Mesenchymal stem cell (in vitro differentiated cells and primary cell): ENCODE measurements around the gene GBP3.
A peak's percentile ranks its signal among the peaks of the same experiment; 100 is the strongest.

Experiments
- DNase-seq: peaks from one replicate; pipeline ENCODE4 v3.0.0-alpha.2; 2013
- H2AFZ ChIP-seq: one replicate; pipeline ENCODE4 v1.6.1; 2013; ENCODE audit warnings: low read depth, mild to moderate bottlenecking, control low read depth, inconsistent platforms, low read length, moderate library complexity
- H2AK5ac ChIP-seq: 2 replicates; pipeline ENCODE4 v1.6.1; 2013; ENCODE audit warnings: low read length, moderate library complexity, mild to moderate bottlenecking, inconsistent platforms; ENCODE audit not compliant: severe bottlenecking
- H2BK120ac ChIP-seq: one replicate; pipeline ENCODE4 v1.6.1; 2013; ENCODE audit warnings: low read depth, mild to moderate bottlenecking, inconsistent platforms, low read length, moderate library complexity
- H2BK12ac ChIP-seq, 2 experiments: one replicate each; pipeline ENCODE4 v1.6.1; 2013; ENCODE audit warnings: inconsistent platforms in 2 of 2, low read length in 2 of 2, mild to moderate bottlenecking in 2 of 2, moderate library complexity in 2 of 2, control low read depth in 1 of 2
- H2BK15ac ChIP-seq: one replicate; pipeline ENCODE4 v1.6.1; 2013; ENCODE audit warnings: mild to moderate bottlenecking, low read depth, inconsistent platforms; ENCODE audit not compliant: poor library complexity, severe bottlenecking
- H2BK5ac ChIP-seq: 2 replicates; pipeline ENCODE4 v1.6.1; 2013; ENCODE audit warnings: low read depth, mild to moderate bottlenecking, low read length, control low read depth, inconsistent platforms; ENCODE audit not compliant: poor library complexity, severe bottlenecking
- H3K14ac ChIP-seq, 2 experiments: one replicate each; pipeline ENCODE4 v1.6.1; 2013; ENCODE audit warnings: inconsistent platforms in 2 of 2, low read length in 2 of 2, control low read depth in 1 of 2, mild to moderate bottlenecking in 1 of 2, moderate library complexity in 1 of 2
- H3K18ac ChIP-seq, 2 experiments: one replicate each; pipeline ENCODE4 v1.6.1; 2013; ENCODE audit warnings: inconsistent platforms in 2 of 2, low read length in 2 of 2, control low read depth in 1 of 2, low read depth in 1 of 2, mild to moderate bottlenecking in 1 of 2
- H3K23ac ChIP-seq, 2 experiments: one replicate each; pipeline ENCODE4 v1.6.1; 2013; ENCODE audit warnings: inconsistent platforms in 2 of 2, low read length in 2 of 2, mild to moderate bottlenecking in 2 of 2, moderate library complexity in 2 of 2, control low read depth in 1 of 2
- H3K27ac ChIP-seq: 2 replicates; pipeline ENCODE4 v1.5.1; 2013; ENCODE audit warnings: mild to moderate bottlenecking, moderate library complexity, low read length, control low read depth, inconsistent platforms; ENCODE audit not compliant: poor library complexity, severe bottlenecking
- H3K27me3 ChIP-seq, 2 experiments: 2 replicates each; pipeline versions ENCODE4 v1.6.1 to v1.7.0; 2013; ENCODE audit warnings: low read length in 2 of 2, mild to moderate bottlenecking in 2 of 2, moderate library complexity in 2 of 2, control low read depth in 1 of 2, inconsistent platforms in 1 of 2; ENCODE audit not compliant: control insufficient read depth in 1 of 2, insufficient read depth in 1 of 2
- H3K36me3 ChIP-seq, 2 experiments: 2 replicates each; pipeline versions ENCODE4 v1.6.1 to v1.7.0; 2013; ENCODE audit warnings: low read length in 2 of 2, control low read depth in 1 of 2, inconsistent platforms in 1 of 2, low read depth in 1 of 2, mild to moderate bottlenecking in 1 of 2; ENCODE audit not compliant: insufficient read depth in 2 of 2, control insufficient read depth in 1 of 2
- H3K4ac ChIP-seq, 2 experiments: one replicate each; pipeline ENCODE4 v1.6.1; 2013; ENCODE audit warnings: inconsistent platforms in 2 of 2, low read length in 2 of 2, mild to moderate bottlenecking in 2 of 2, moderate library complexity in 2 of 2, control low read depth in 1 of 2, low read depth in 1 of 2
- H3K4me1 ChIP-seq: 2 replicates; pipeline ENCODE4 v1.6.1; 2013; ENCODE audit warnings: low read depth, low read length, control low read depth; ENCODE audit not compliant: control insufficient read depth, insufficient read depth
- H3K4me2 ChIP-seq: 2 replicates; pipeline ENCODE4 v1.6.1; 2013; ENCODE audit warnings: low read length, mild to moderate bottlenecking, inconsistent platforms; ENCODE audit not compliant: poor library complexity, severe bottlenecking
- H3K4me3 ChIP-seq, 2 experiments: 2 replicates each; pipeline versions ENCODE4 v1.5.1 to v1.7.0; 2013; ENCODE audit warnings: low read length in 2 of 2, mild to moderate bottlenecking in 2 of 2, control low read depth in 1 of 2, low read depth in 1 of 2; ENCODE audit not compliant: insufficient read depth in 1 of 2
- H3K79me1 ChIP-seq: replicated peaks from 2 replicates; pipeline ENCODE4 v1.6.1; 2013; ENCODE audit warnings: mild to moderate bottlenecking, control low read depth, low read length, inconsistent platforms; ENCODE audit not compliant: poor library complexity, severe bottlenecking
- H3K9ac ChIP-seq: 2 replicates; pipeline ENCODE4 v1.7.0; 2013; ENCODE audit warnings: mild to moderate bottlenecking, low read length, moderate library complexity
- H3K9me3 ChIP-seq: 2 replicates; pipeline ENCODE4 v1.7.0; 2013; ENCODE audit warnings: mild to moderate bottlenecking, low read length; ENCODE audit not compliant: control insufficient read depth
- H4K8ac ChIP-seq: one replicate; pipeline ENCODE4 v1.6.1; 2013; ENCODE audit warnings: inconsistent platforms, mild to moderate bottlenecking, low read length, moderate library complexity
- H4K91ac ChIP-seq: one replicate; pipeline ENCODE4 v1.6.1; 2013; ENCODE audit warnings: mild to moderate bottlenecking, low read length, inconsistent platforms
- WGBS: methylation state at CpG from one replicate; pipeline ENCODE4 v1.1.7; 2013; ENCODE audit warnings: mixed read lengths; 5-methylcytosine and 5-hydroxymethylcytosine counted together

Gene GBP3

DNA sequence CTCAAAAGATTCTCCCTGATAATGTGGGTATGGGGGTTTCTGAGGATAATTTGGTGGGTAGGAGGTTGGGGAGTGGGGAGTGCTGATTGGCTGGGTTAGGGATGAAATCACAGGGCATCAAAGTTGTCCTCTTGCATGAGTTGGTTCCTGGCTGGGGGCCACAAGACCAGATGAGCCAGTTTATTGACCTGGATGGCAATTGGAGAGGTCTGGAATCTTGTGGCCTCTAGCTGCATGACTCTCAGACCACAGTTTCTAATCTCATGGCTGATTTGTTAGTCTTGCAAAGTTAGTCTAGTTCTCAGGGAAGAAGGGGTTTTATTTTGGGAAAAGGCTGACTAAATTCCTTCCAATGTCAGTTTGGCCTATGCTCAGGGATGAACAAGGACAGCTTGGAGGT, 45.6 kb upstream of the GBP3 start:
- H3K9me3 ChIP-seq = no peaks in the 10 kb centered on the region
- DNase-seq = peak; percentile 26
- no peak overlapping the region for H3K4ac ChIP-seq
- H2BK15ac ChIP-seq = no peak overlapping the region
- no peak overlapping the region for H2BK5ac ChIP-seq
- no peak overlapping the region for H3K27ac ChIP-seq
- no peaks in the 10 kb centered on the region for H3K4me1 ChIP-seq
- H3K27me3 ChIP-seq = no peaks in the 10 kb centered on the region
- H3K79me1 ChIP-seq = no peaks in the 10 kb centered on the region
- H4K91ac ChIP-seq = no peak overlapping the region
- no peak overlapping the region for H3K14ac ChIP-seq
- H3K4me2 ChIP-seq = no peak overlapping the region
- H3K36me3 ChIP-seq = no peaks in the 10 kb centered on the region
- H3K18ac ChIP-seq = no peak overlapping the region
- H2AK5ac ChIP-seq = no peak overlapping the region
- no peak overlapping the region for H3K4me3 ChIP-seq
- H2AFZ ChIP-seq = no peak overlapping the region
- no peak overlapping the region for H2BK12ac ChIP-seq
- no peak overlapping the region for H2BK120ac ChIP-seq
- H3K23ac ChIP-seq = no peak overlapping the region
- H3K9ac ChIP-seq = peak overlapping the region; percentile 86
- H4K8ac ChIP-seq = no peak overlapping the region

DNA sequence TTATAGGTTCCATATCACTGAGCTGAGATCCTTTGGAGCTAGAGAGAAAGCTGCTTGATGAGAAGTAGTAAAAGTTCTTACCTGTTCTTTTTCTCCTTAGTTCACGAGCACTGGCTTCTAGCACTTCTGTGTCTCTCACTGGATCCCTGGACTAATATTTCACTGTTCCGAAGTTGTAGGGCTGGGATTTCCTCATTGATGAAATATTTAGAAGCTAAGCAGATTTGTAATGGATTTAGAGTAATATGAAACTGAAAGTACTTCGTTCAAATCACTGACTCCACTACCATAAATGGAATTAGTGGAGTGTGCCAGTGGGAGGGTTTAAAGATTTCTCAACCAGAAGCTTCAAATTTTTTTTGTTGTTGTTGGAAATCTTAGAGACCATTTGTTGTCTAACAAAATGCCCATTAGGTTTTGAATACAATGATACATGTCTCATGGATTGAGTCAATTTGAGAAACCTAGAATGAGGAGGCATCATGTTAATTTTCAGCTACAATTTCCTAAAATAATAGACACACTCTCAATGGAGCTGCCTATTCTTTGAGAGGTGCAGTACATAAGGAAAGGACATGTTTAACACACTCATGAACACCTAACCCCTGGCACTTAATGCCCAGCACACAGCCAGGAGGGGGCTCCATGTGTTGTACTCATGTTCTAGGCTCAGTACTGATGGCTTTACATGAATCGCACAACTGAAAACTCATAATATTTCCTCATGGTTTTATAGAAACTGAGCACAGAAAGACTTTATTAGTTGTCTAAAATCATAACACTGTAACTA, 42.6 kb upstream of the GBP3 start, which contains the start of gene GBP1:
TSS of gene GBP1 (minus strand) at position 130 of the 790 bp plus-strand sequence. CDS start 1,974 bp downstream, outside the sequence.
- Histone ChIP-seq H3K4me1 (peaks cover 3% of the 10 kb centered on the region), H2AK5ac (no peak within 1 kb of the TSS), H3K18ac (no peak within 1 kb of the TSS), H2BK12ac (peak within 1 kb of the TSS in 1 of 2 experiments; percentile 79), H4K8ac (no peak within 1 kb of the TSS), H3K9me3 (no peaks in the 10 kb centered on the region), H2BK120ac (no peak within 1 kb of the TSS), H2BK5ac (no peak within 1 kb of the TSS), H3K23ac (no peak within 1 kb of the TSS), H4K91ac (no peak within 1 kb of the TSS), H2BK15ac (no peak within 1 kb of the TSS), H3K36me3 (peaks cover 0 to 8% of the 10 kb centered on the region in 2 experiments), H3K4me3 (peak within 1 kb of the TSS; percentile 22 to 80), H3K4ac (no peak within 1 kb of the TSS), H3K27ac (peak within 1 kb of the TSS; percentile 75), H3K4me2 (peak within 1 kb of the TSS; percentile 38), H3K9ac (peak within 1 kb of the TSS; percentile 94), H2AFZ (no peak within 1 kb of the TSS), H3K14ac (no peak within 1 kb of the TSS), H3K79me1 (peaks cover 2% of the 10 kb centered on the region), H3K27me3 (no peaks in the 10 kb centered on the region)
- DNase-seq = peak; percentile 91
- WGBS = 80% methylated on average over 2 of the region's 4 CpGs

DNA sequence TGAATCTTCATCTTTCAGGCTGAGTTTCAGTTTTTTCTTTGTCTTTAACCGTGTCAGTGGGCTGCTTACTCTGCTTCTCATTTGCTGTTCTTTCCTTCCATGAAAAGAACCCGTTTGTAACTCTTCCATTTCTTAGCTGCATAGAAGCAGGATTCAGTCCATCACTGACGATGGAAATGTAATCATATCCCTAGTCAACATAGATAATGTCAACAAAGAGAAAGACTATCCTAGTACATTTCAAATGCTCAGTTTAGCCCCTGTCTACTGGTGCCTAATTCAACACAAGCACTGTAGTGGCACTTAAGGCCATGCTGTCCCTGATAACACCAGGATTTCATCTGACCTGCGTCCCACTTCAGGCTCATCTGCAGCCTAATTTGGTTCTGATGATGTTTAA, 42.0 kb upstream of the GBP3 start:
- Histone ChIP-seq H3K36me3 (peaks cover 0 to 14% of the 10 kb centered on the region in 2 experiments), H3K4me2 (peak overlapping the region; percentile 38), H3K27ac (peak overlapping the region; percentile 67), H2AFZ (no peak overlapping the region), H3K18ac (no peak overlapping the region), H4K91ac (no peak overlapping the region), H2BK5ac (no peak overlapping the region), H3K79me1 (peaks cover 4% of the 10 kb centered on the region), H3K4ac (no peak overlapping the region), H3K4me3 (peak overlapping the region; percentile 22 to 80), H3K14ac (no peak overlapping the region), H3K23ac (no peak overlapping the region), H4K8ac (no peak overlapping the region), H2AK5ac (no peak overlapping the region), H2BK12ac (no peak overlapping the region), H3K4me1 (peaks cover 5% of the 10 kb centered on the region), H2BK15ac (no peak overlapping the region), H3K27me3 (no peaks in the 10 kb centered on the region), H2BK120ac (no peak overlapping the region), H3K9me3 (no peaks in the 10 kb centered on the region), H3K9ac (peak overlapping the region; percentile 94)
- DNase-seq = no peak
- WGBS = 65% methylated on average over 3 of the region's 4 CpGs

DNA sequence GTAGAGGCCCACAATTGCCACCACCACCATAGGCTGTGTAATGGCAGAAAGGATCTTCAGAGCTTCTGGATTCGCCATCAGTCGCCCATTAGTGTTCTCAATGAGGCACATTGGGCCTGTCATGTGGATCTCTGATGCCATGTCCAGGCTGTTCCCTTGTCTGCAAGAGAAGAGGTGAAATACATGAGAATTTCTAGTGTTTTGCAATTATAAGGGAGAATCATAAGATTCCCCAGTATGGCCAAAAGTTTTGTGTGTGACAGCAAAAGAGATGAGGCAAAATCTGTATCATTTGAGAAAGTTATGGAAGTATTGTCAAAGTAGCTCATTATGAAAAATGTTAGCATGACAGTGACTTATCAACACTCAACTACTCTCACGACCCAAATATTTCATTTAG, 40.4 kb upstream of the GBP3 start:
- Histone ChIP-seq H4K91ac (no peak overlapping the region), H2BK15ac (no peak overlapping the region), H3K27me3 (no peaks in the 10 kb centered on the region), H3K36me3 (peaks cover 3 to 29% of the 10 kb centered on the region in 2 experiments), H3K4me2 (peak overlapping the region; percentile 22), H3K79me1 (peaks cover 4% of the 10 kb centered on the region), H3K18ac (no peak overlapping the region), H3K4me3 (peak overlapping the region in 1 of 2 experiments; percentile 80), H3K4ac (no peak overlapping the region), H2AK5ac (no peak overlapping the region), H3K9me3 (no peaks in the 10 kb centered on the region), H3K23ac (no peak overlapping the region), H2BK120ac (no peak overlapping the region), H2BK12ac (no peak overlapping the region), H3K9ac (peak overlapping the region; percentile 94), H3K4me1 (peaks cover 5% of the 10 kb centered on the region), H2BK5ac (no peak overlapping the region), H3K14ac (no peak overlapping the region), H2AFZ (no peak overlapping the region), H3K27ac (no peak overlapping the region), H4K8ac (no peak overlapping the region)
- WGBS = 91% methylated on average over 2 of the region's 3 CpGs
- DNase-seq = no peak
